Neural cell (in vitro differentiated cells): ENCODE measurements around the gene LZTR1. TPM values are rescaled to one million over a fixed set of nuclear protein-coding genes. Genes with fewer than 3 reads are reported as not detected.
"Not testable (repeated sequence)": the region's sequence is repeated elsewhere in the genome, so short reads cannot be mapped to it uniquely, and the experiment has no call there.

ENCODE experiments used
- H2AFZ ChIP-seq: fragments of 200-600, 300-800 bp; sonication (generic), shearing (Covaris generic); 2 replicates; pipeline ENCODE4 v1.6.0; 2014; ENCODE audit warnings: low read depth, mild to moderate bottlenecking, antibody characterized with exemption, low read length, moderate library complexity
- H3F3A ChIP-seq: fragments of 200-600 bp; shearing (Covaris generic); 2 replicates; pipeline ENCODE4 v1.6.1; 2016; ENCODE audit warnings: mild to moderate bottlenecking, moderate library complexity, mixed read lengths, antibody characterized with exemption, low read length; ENCODE audit not compliant: insufficient read depth, poor library complexity, severe bottlenecking
- H3K27ac ChIP-seq: fragments of 200-600, 300-800 bp; sonication (generic), shearing (Covaris generic); 2 replicates; pipeline ENCODE4 v1.5.1; 2014; ENCODE audit warnings: mild to moderate bottlenecking, low read length, moderate library complexity
- H3K27me3 ChIP-seq: fragments of 300-800, 200-600 bp; sonication (generic), shearing (Covaris generic); 2 replicates; pipeline ENCODE4 v1.6.0; 2014; ENCODE audit warnings: mild to moderate bottlenecking, low read depth, low read length, moderate library complexity; ENCODE audit not compliant: insufficient read depth
- H3K36me3 ChIP-seq: fragments of 300-800, 200-600 bp; sonication (generic), shearing (Covaris generic); 2 replicates; pipeline ENCODE4 v1.5.1; 2014; ENCODE audit warnings: mild to moderate bottlenecking, antibody characterized with exemption, low read length, moderate library complexity; ENCODE audit not compliant: insufficient read depth
- H3K4me2 ChIP-seq: fragments of 300-800, 200-600 bp; sonication (generic), shearing (Covaris generic); 2 replicates; pipeline ENCODE4 v1.6.0; 2014; ENCODE audit warnings: mild to moderate bottlenecking, low read length
- H3K4me3 ChIP-seq: fragments of 300-800, 200-600 bp; sonication (generic), shearing (Covaris generic); 2 replicates; pipeline ENCODE4 v1.5.1; 2014; ENCODE audit warnings: mild to moderate bottlenecking, low read length, moderate library complexity
- H3K79me2 ChIP-seq: fragments of 200-600 bp; shearing (Covaris generic); replicated peaks from 2 replicates; pipeline ENCODE4 v1.6.0; 2014; ENCODE audit warnings: mild to moderate bottlenecking, low read length, moderate library complexity; ENCODE audit not compliant: insufficient read depth
- H3K9ac ChIP-seq: fragments of 300-800, 200-600 bp; sonication (generic), shearing (Covaris generic); 2 replicates; pipeline ENCODE4 v1.6.1; 2016; ENCODE audit warnings: mild to moderate bottlenecking, low read length, mixed read lengths
- H3K9me2 ChIP-seq: fragments of 200-600 bp; shearing (Covaris generic); 2 replicates; pipeline ENCODE4 v1.6.1; 2016; ENCODE audit warnings: mild to moderate bottlenecking, low read length, mixed read lengths; ENCODE audit not compliant: insufficient read depth
- H3K9me3 ChIP-seq: fragments of 200-600, 300-800 bp; sonication (generic), shearing (Covaris generic); 2 replicates; pipeline ENCODE4 v1.6.1; 2016; ENCODE audit warnings: mild to moderate bottlenecking, mixed run types, low read length, moderate library complexity, mixed read lengths
- H4K20me1 ChIP-seq: fragments of 200-600 bp; shearing (Covaris generic); 2 replicates; pipeline ENCODE4 v1.6.1; 2016; ENCODE audit warnings: mild to moderate bottlenecking, mixed run types; ENCODE audit not compliant: insufficient read depth
- CTCF ChIP-seq: fragments of 450-650 bp; IDR thresholded peaks from 2 replicates; pipeline ENCODE4 v1.5.1; 2014; ENCODE audit warnings: antibody characterized with exemption, mild to moderate bottlenecking, moderate library complexity; ENCODE audit not compliant: poor library complexity, severe bottlenecking
- EP300 ChIP-seq: fragments of 450-650 bp; conservative IDR thresholded peaks from 2 replicates; pipeline ENCODE4 v1.6.1; 2014; ENCODE audit warnings: antibody characterized with exemption, mild to moderate bottlenecking, moderate library complexity; ENCODE audit not compliant: poor library complexity, severe bottlenecking
- EZH2 ChIP-seq: fragments of 200-600, 300-800 bp; shearing (Covaris generic), sonication (generic); IDR thresholded peaks from 2 replicates; pipeline ENCODE4 v1.6.1; 2014; ENCODE audit warnings: antibody characterized with exemption, low read length, borderline replicate concordance, mild to moderate bottlenecking; ENCODE audit not compliant: insufficient read depth, poor library complexity, severe bottlenecking
- MXI1 ChIP-seq: fragments of 450-650 bp; conservative IDR thresholded peaks from 2 replicates; pipeline ENCODE4 v1.6.1; 2014; ENCODE audit warnings: antibody characterized with exemption, mild to moderate bottlenecking; ENCODE audit not compliant: poor library complexity, severe bottlenecking
- POLR2AphosphoS5 ChIP-seq: IDR thresholded peaks from 2 replicates; pipeline ENCODE4 v1.6.1; 2012
- RAD21 ChIP-seq: fragments of 450-650 bp; conservative IDR thresholded peaks from 2 replicates; pipeline ENCODE4 v1.6.1; 2014; ENCODE audit warnings: antibody characterized with exemption, mild to moderate bottlenecking, moderate library complexity
- SMC3 ChIP-seq: fragments of 450-650 bp; conservative IDR thresholded peaks from 2 replicates; pipeline ENCODE4 v1.6.1; 2014; ENCODE audit warnings: antibody characterized with exemption, mild to moderate bottlenecking, moderate library complexity; ENCODE audit not compliant: poor library complexity
- TAF1 ChIP-seq: IDR thresholded peaks from 2 replicates; pipeline ENCODE4 v1.6.1; 2012; ENCODE audit warnings: low read depth
- polyA plus RNA-seq: library from polyadenylated mRNA; depleted of rRNA; stranded (reverse); fragments of >200 nt; gene quantifications from 2 replicates; pipeline ENCODE4 v1.2.3, GENCODE V29; 2014
- TF ChIP-seq, protein P1 (sequence below): IDR thresholded peaks from 2 replicates; pipeline ENCODE4 v1.6.1; 2012; ENCODE audit warnings: borderline replicate concordance

The LZTR1 gene
- polyA plus RNA-seq, 1 donor from 2014 or later, result 114 TPM

DNA sequence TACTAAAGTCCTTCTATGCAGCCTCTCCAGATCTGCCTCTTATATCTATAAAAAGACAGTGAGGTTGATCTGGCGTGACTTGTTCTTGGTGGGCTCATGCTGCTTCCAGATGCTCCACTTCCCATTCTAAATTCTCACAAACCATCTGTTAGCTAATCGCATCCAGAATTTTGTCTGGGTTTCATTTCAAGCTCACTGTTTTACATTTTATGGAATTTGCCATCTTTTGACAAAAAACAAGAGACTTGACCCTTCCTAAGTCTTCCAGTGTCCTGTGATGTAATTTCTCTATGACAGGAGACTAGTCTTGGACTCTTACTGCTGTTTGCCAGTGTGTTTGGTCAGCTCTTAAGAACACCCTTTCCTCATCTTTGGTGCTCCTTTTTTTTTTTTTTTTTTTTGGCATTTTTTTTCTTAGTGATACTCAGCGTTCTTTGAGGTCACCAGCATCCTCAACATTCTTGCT, 41.9 kb upstream of the LZTR1 start:
- Histone ChIP-seq H3K79me2 (peaks cover 89% of the 10 kb centered on the region), H3K9me2 (no peaks in the 10 kb centered on the region), H3F3A (no peaks in the 10 kb centered on the region), H3K9me3 (no peaks in the 10 kb centered on the region), H3K4me3 (no peak overlapping the region), H3K27ac (no peak overlapping the region), H4K20me1 (peaks cover 37% of the 10 kb centered on the region), H3K4me2 (no peak overlapping the region), H2AFZ (no peak overlapping the region), H3K27me3 (no peaks in the 10 kb centered on the region), H3K36me3 (no peaks in the 10 kb centered on the region), H3K9ac (no peak overlapping the region)
- TF ChIP-seq MXI1, result no peak
- TF ChIP-seq SMC3, result no peak
- TF ChIP-seq CTCF, result no peak
- no peak for TF ChIP-seq TAF1
- no peak for TF ChIP-seq EZH2
- TF ChIP-seq, protein P1, sequence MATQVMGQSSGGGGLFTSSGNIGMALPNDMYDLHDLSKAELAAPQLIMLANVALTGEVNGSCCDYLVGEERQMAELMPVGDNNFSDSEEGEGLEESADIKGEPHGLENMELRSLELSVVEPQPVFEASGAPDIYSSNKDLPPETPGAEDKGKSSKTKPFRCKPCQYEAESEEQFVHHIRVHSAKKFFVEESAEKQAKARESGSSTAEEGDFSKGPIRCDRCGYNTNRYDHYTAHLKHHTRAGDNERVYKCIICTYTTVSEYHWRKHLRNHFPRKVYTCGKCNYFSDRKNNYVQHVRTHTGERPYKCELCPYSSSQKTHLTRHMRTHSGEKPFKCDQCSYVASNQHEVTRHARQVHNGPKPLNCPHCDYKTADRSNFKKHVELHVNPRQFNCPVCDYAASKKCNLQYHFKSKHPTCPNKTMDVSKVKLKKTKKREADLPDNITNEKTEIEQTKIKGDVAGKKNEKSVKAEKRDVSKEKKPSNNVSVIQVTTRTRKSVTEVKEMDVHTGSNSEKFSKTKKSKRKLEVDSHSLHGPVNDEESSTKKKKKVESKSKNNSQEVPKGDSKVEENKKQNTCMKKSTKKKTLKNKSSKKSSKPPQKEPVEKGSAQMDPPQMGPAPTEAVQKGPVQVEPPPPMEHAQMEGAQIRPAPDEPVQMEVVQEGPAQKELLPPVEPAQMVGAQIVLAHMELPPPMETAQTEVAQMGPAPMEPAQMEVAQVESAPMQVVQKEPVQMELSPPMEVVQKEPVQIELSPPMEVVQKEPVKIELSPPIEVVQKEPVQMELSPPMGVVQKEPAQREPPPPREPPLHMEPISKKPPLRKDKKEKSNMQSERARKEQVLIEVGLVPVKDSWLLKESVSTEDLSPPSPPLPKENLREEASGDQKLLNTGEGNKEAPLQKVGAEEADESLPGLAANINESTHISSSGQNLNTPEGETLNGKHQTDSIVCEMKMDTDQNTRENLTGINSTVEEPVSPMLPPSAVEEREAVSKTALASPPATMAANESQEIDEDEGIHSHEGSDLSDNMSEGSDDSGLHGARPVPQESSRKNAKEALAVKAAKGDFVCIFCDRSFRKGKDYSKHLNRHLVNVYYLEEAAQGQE, result no peak
- no peak for TF ChIP-seq EP300
- no peak for TF ChIP-seq RAD21
- no peak for TF ChIP-seq POLR2AphosphoS5

GRCh38 chr22:20940904-20941385, 41.2 kb upstream of the LZTR1 start:
- peaks cover 89% of the 10 kb centered on the region for H3K79me2 ChIP-seq
- H3K9me2 ChIP-seq, result no peaks in the 10 kb centered on the region
- no peaks in the 10 kb centered on the region for H3F3A ChIP-seq
- no peak overlapping the region for H3K4me3 ChIP-seq
- no peaks in the 10 kb centered on the region for H3K36me3 ChIP-seq
- no peak for TF ChIP-seq EP300
- TF ChIP-seq TAF1, result no peak
- no peak for TF ChIP-seq POLR2AphosphoS5
- TF ChIP-seq, protein P1, result no peak
- TF ChIP-seq SMC3, result no peak
- TF ChIP-seq MXI1, result no peak
- no peak for TF ChIP-seq EZH2
- no peak for TF ChIP-seq RAD21
- peaks cover 32% of the 10 kb centered on the region for H4K20me1 ChIP-seq
- H3K9ac ChIP-seq, result no peak overlapping the region
- no peak overlapping the region for H2AFZ ChIP-seq
- H3K9me3 ChIP-seq, result no peaks in the 10 kb centered on the region
- H3K27ac ChIP-seq, result no peak overlapping the region
- H3K27me3 ChIP-seq, result no peaks in the 10 kb centered on the region
- no peak overlapping the region for H3K4me2 ChIP-seq

DNA sequence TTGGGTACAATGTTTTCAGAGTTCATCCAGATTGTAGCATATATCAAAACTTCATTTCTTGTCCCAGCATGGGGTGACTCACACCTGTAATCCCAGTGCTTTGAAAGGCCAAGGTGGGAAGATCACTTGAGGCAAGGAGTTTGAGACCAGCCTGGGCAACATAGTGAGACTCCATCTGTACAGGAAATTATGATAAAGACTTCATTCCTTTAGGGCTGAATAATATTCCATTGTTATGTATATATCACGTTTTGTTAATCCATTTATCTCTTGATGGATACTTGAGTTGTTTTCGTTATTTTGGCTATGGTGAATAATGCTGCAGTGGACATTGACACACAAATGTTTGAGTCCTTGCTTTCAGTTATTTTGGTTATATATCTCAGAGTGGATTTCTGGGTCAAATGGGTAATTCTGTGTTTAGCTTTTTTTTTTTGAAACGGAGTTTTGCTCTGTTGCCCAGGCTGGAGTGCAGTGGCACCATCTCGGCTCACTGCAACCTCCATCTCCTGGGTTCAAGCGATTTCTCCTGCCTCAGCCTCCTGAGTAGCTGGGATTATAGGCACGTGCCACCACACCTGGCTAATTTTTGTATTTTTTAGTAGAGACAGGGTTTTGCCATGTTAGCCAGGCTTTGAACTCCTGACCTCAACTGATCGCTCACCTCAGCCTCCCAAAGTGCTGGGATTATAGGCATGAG, 39.7 kb upstream of the LZTR1 start:
- not testable (repeated sequence) for H3K36me3 ChIP-seq, H3K27ac ChIP-seq, H3K9me3 ChIP-seq

More for the DNA sequence above, 39.7 kb upstream of the LZTR1 start:
- not testable (repeated sequence) for H3K27me3 ChIP-seq, H2AFZ ChIP-seq, H3K4me2 ChIP-seq, H3F3A ChIP-seq, H3K9ac ChIP-seq, H3K9me2 ChIP-seq, H3K4me3 ChIP-seq
- Histone ChIP-seq H4K20me1 (peaks cover 23% of the 10 kb centered on the region), H3K79me2 (peaks cover 92% of the 10 kb centered on the region)
